Fibroblast of villous mesenchyme (primary cell): ENCODE data around the gene NCOR1. TPM values are rescaled to one million over a fixed set of nuclear protein-coding genes. Genes with fewer than 3 reads are reported as not detected.
"Not testable (repeated sequence)": the region's sequence is repeated elsewhere in the genome, so short reads cannot be mapped to it uniquely, and the experiment has no call there.

ENCODE experiments used
- DNase-seq: peaks from one replicate; pipeline ENCODE4 v3.0.0-alpha.2; 2010; ENCODE audit warnings: low read depth
- H3K4me3 ChIP-seq: 2 replicates; pipeline ENCODE4 v1.5.1; 2011; ENCODE audit warnings: low read depth, mild to moderate bottlenecking, low read length
- CTCF ChIP-seq: IDR thresholded peaks from 2 replicates; pipeline ENCODE4 v1.5.1; 2012; ENCODE audit warnings: low read depth, mild to moderate bottlenecking, low read length; ENCODE audit not compliant: insufficient read depth
- total RNA-seq: library from RNA; depleted of rRNA; stranded (reverse); fragments of >200 nt; gene quantifications from 2 replicates; pipeline ENCODE4 v1.2.3, GENCODE V29; 2012

Gene NCOR1
- total RNA-seq, 1 donor = 83.3 TPM

DNA sequence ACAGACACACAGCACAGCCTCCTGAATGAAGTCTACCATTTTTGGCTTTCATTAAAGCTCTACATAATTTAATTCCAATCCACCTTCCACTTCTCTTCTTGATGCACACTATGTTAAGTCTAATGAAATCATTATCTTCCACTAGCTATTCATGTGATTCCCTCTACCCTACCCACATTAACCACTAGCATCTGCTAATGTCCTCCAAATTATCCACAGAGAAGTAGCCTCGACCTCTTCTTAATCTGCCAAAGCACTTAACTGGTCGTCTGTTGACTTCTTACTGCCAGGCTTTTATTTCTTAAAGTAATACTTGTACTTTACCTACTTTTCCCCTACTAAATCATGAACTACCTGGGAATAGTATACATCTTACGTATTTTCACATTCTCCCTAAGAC is 91.8 kb downstream of the NCOR1 start:
- DNase-seq = no peak
- no peak for TF ChIP-seq CTCF
- H3K4me3 ChIP-seq = no peak overlapping the region

DNA sequence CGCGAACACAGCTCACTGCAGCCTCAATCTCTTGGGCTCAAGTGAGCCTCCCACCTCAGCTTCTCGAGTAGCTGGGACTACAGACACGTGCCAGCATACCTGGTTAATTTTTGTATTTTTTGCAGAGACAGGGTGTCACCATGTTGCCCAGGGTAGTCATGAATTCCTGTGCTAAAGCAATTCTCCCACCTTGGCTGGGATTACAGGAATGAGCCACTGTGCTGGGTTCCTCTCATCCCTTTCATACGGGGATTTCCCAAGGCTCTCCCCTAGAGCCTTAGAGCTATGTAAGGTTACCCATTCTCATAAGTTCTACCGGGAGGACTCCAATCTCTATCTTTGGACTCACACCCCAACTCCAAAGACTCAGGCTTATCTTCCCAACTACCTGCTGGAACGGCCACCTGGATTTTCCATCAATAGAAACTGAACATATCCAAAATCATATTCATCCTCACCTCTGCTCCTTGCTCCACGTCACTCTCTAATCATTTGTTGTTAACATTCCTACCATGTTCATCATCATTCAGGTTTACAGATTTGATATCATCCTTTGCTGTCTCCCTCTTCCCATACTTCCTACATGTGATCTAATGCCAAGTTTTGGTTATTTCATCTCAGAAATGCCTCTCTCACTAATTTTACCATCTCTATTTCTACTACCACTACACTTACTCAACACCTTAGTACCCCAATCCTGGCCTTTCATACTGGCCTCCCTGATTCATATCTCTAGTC is 92.5 kb downstream of the NCOR1 start:
- TF ChIP-seq CTCF = no peak
- H3K4me3 ChIP-seq = no peak overlapping the region
- DNase-seq = peak; percentile 13

- no peak overlapping the region for H3K4me3 ChIP-seq
- DNase-seq = no peak
- no peak for TF ChIP-seq CTCF
These were observed 93.4 kb downstream of the NCOR1 start for GRCh38 chr17:16121915-16122314.

GRCh38 chr17:16120937-16121336 is 94.4 kb downstream of the NCOR1 start:
- DNase-seq = no peak
- H3K4me3 ChIP-seq = no peak overlapping the region
- no peak for TF ChIP-seq CTCF

GRCh38 chr17:16117149-16117548 is 98.2 kb downstream of the NCOR1 start:
- no peak overlapping the region for H3K4me3 ChIP-seq
- TF ChIP-seq CTCF = no peak
- DNase-seq = no peak

DNA sequence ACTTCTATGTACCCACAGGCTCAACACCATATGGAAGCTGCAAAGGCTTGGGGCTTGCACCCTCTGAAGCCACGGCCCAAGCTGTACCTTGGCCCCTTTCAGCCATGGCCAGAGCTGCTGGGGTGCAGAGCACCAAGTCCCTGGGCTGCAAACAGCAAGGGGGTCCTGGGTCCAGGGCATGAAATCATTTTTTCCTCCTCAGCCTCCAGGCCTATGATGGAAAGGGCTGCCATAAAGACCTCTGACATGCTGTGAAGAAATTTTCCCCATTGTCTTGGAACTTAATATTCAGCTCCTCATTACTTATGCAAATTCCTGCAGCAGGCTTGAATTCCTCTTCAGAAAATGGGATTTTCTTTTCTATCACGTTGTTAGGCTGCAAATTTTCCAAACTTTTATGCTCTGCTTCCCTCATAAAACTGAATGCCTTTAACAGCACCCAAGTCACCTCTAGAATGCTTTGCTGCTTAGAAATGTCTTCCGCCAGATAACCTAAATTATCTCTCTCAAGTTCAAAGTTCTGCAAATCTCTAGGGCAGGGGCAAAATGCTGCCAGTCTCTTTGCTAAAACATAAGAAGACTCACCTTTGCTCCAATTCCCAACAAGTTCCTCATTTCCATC is 100.1 kb downstream of the NCOR1 start:
- DNase-seq, H3K4me3 ChIP-seq: not testable (repeated sequence)

GRCh38 chr17:16108871-16109270 is 106.5 kb downstream of the NCOR1 start:
- no peak for TF ChIP-seq CTCF
- no peak overlapping the region for H3K4me3 ChIP-seq
- DNase-seq = no peak
